WTC11 (cell line): ENCODE results near the gene TMEM151B. TPM values are rescaled to one million over a fixed set of nuclear protein-coding genes. Genes with fewer than 3 reads are reported as not detected.

Experiments used
- ESRRA ChIP-seq: sonication (generic); formaldehyde crosslinking; IDR thresholded peaks from 2 replicates; pipeline ENCODE4 v1.8.1; 2022; ENCODE audit warnings: mild to moderate bottlenecking, missing genetic modification reagents, borderline replicate concordance
- ETV6 ChIP-seq: sonication (generic); formaldehyde crosslinking; IDR thresholded peaks from 2 replicates; pipeline ENCODE4 v1.8.1; 2022; ENCODE audit warnings: mild to moderate bottlenecking, missing genetic modification reagents
- FOXP1 ChIP-seq: sonication (generic); formaldehyde crosslinking; IDR thresholded peaks from 2 replicates; pipeline ENCODE4 v1.8.0; 2022; ENCODE audit warnings: missing genetic modification reagents, mild to moderate bottlenecking, moderate library complexity, borderline replicate concordance
- GRHL2 ChIP-seq: fragments of 250-450 bp; sonication (Bioruptor Pico); IDR thresholded peaks from 2 replicates; pipeline ENCODE4 v1.8.0; 2022; ENCODE audit warnings: mild to moderate bottlenecking, moderate library complexity; ENCODE audit not compliant: insufficient replicate concordance, severe bottlenecking
- GTF2I ChIP-seq: fragments of 250-450 bp; sonication (Bioruptor Pico); conservative IDR thresholded peaks from 2 replicates; pipeline ENCODE4 v1.4.0; 2021; ENCODE audit warnings: mild to moderate bottlenecking
- JUN ChIP-seq: sonication (generic); formaldehyde crosslinking; IDR thresholded peaks from 2 replicates; pipeline ENCODE4 v1.8.0; 2023; ENCODE audit warnings: mild to moderate bottlenecking, missing genetic modification reagents
- MXD4 ChIP-seq: fragments of 250-450 bp; sonication (Bioruptor Pico); IDR thresholded peaks from 2 replicates; pipeline ENCODE4 v1.8.0; 2021; ENCODE audit warnings: mild to moderate bottlenecking, moderate library complexity, borderline replicate concordance
- NFYB ChIP-seq: sonication (generic); formaldehyde crosslinking; conservative IDR thresholded peaks from 2 replicates; pipeline ENCODE4 v1.8.0; 2022; ENCODE audit warnings: low read depth, missing genetic modification reagents
- OVOL2 ChIP-seq: fragments of 250-450 bp; sonication (Bioruptor Pico); IDR thresholded peaks from 2 replicates; pipeline ENCODE4 v1.9.0; 2021; ENCODE audit warnings: mild to moderate bottlenecking, borderline replicate concordance
- RELA ChIP-seq: sonication (generic); formaldehyde crosslinking; IDR thresholded peaks from 2 replicates; pipeline ENCODE4 v1.8.1; 2022; ENCODE audit warnings: missing genetic modification reagents, mild to moderate bottlenecking, borderline replicate concordance
- SMAD3 ChIP-seq: sonication (generic); formaldehyde crosslinking; IDR thresholded peaks from 2 replicates; pipeline ENCODE4 v1.8.0; 2022; ENCODE audit warnings: missing genetic modification reagents, mild to moderate bottlenecking, borderline replicate concordance
- SMAD4 ChIP-seq: sonication (generic); formaldehyde crosslinking; IDR thresholded peaks from 2 replicates; pipeline ENCODE4 v1.8.0; 2022; ENCODE audit warnings: mild to moderate bottlenecking, missing genetic modification reagents
- SOX15 ChIP-seq: fragments of 250-450 bp; sonication (Bioruptor Pico); IDR thresholded peaks from 2 replicates; pipeline ENCODE4 v1.9.0; 2021; ENCODE audit warnings: mild to moderate bottlenecking
- TEAD1 ChIP-seq: sonication (generic); formaldehyde crosslinking; IDR thresholded peaks from 2 replicates; pipeline ENCODE4 v1.8.0; 2022; ENCODE audit warnings: mild to moderate bottlenecking, missing genetic modification reagents
- total RNA-seq: library from RNA; stranded (reverse); gene quantifications from 3 replicates; pipeline ENCODE4 v1.2.3, GENCODE V29; 2021
- TF ChIP-seq, protein P1 (sequence below): fragments of 250-450 bp; sonication (Bioruptor Pico); conservative IDR thresholded peaks from 2 replicates; pipeline ENCODE4 v1.9.0; 2021; ENCODE audit warnings: mild to moderate bottlenecking
- TF ChIP-seq, protein P2 (sequence below): sonication (generic); formaldehyde crosslinking; IDR thresholded peaks from 2 replicates; pipeline ENCODE4 v1.8.0; 2022; ENCODE audit warnings: mild to moderate bottlenecking, missing genetic modification reagents
- TF ChIP-seq, protein P3 (sequence below): sonication (generic); formaldehyde crosslinking; IDR thresholded peaks from 2 replicates; pipeline ENCODE4 v1.8.0; 2022; ENCODE audit warnings: mild to moderate bottlenecking, missing genetic modification reagents
- TF ChIP-seq, protein P4 (sequence below): sonication (generic); formaldehyde crosslinking; IDR thresholded peaks from 2 replicates; pipeline ENCODE4 v1.8.1; 2022; ENCODE audit warnings: mild to moderate bottlenecking, missing genetic modification reagents, moderate library complexity, borderline replicate concordance
- TF ChIP-seq, protein P5 (sequence below): sonication (generic); formaldehyde crosslinking; IDR thresholded peaks from 2 replicates; pipeline ENCODE4 v1.8.0; 2022; ENCODE audit warnings: mild to moderate bottlenecking, missing genetic modification reagents
- TF ChIP-seq, protein P6 (sequence below): sonication (generic); formaldehyde crosslinking; IDR thresholded peaks from 2 replicates; pipeline ENCODE4 v1.8.0; 2022; ENCODE audit warnings: missing genetic modification reagents
- TF ChIP-seq, protein P7 (sequence below): sonication (generic); formaldehyde crosslinking; IDR thresholded peaks from 2 replicates; pipeline ENCODE4 v1.8.1; 2022; ENCODE audit warnings: low read depth, mild to moderate bottlenecking, moderate library complexity, missing genetic modification reagents, borderline replicate concordance
- TF ChIP-seq, protein P8 (sequence below): fragments of 250-450 bp; sonication (Bioruptor Pico); IDR thresholded peaks from 2 replicates; pipeline ENCODE4 v1.9.0; 2021; ENCODE audit warnings: mild to moderate bottlenecking

The TMEM151B gene
- total RNA-seq, 1 experiment from 2014 or later = 5.5 TPM

DNA sequence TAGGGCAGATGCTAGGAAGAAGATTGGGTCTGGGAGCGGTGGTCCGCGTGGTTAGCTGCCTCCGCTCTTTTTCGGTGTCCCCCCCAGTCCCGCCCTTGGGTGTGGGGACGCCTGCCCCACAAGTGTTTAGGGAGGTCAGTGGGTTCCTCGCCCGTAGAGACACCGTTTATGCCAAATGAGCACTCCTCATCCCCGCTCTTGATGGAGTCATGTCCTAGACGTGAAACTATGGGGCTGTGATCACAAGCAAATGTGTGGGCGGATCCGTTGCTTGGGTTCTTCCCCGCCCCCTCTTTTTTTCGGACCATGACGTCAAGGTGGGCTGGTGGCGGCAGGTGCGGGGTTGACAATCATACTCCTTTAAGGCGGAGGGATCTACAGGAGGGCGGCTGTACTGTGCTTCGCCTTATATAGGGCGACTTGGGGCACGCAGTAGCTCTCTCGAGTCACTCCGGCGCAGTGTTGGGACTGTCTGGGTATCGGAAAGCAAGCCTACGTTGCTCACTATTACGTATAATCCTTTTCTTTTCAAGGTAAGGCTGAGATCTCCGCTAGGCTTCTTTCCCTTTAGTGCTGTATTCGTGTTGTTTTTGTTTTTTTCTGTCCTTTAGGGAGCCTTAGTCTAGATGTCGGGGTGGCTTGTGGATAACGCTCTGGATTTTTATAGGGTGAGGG lies 23.4 kb upstream of the TMEM151B start, which contains the start of gene HSP90AB1 (continued):
- TF ChIP-seq, protein P1, sequence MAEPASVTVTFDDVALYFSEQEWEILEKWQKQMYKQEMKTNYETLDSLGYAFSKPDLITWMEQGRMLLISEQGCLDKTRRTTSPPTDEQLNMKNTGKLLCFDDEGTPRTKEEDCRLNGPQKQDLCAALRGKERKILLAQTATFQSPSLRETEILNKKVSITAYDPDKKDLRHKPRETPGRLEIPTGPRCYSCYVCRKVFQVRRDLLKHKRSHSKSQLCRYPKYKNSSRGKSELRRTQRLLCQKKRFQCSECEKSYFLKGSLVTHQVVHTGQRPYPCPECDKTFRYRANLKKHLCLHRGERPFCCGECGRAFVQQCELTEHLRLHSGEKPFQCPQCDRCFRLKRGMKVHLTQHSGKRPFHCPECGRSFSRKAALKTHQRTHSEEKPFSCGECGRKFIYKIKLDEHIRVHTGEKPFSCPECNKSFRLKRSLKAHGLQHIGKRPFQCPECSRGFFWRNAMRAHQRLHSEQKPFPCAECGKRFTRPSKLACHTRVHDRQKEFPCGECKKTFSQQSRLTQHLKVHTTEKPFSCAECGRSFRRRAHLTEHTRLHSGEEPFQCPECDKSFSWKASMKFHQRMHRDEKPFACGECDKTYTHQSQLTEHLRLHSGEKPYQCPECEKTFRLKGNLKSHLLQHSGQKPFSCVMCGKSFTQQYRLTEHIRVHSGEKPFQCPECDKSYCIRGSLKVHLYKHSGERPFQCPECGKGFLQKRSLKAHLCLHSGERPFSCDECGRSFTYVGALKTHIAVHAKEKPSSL (CRISPR knock-in tag) = no peak
- TF ChIP-seq SMAD4 (CRISPR knock-in tag) = peak; percentile 60; the same call in 1 of the 2 replicates
- TF ChIP-seq, protein P2, sequence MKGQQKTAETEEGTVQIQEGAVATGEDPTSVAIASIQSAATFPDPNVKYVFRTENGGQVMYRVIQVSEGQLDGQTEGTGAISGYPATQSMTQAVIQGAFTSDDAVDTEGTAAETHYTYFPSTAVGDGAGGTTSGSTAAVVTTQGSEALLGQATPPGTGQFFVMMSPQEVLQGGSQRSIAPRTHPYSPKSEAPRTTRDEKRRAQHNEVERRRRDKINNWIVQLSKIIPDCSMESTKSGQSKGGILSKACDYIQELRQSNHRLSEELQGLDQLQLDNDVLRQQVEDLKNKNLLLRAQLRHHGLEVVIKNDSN = no peak; the same call in 1 of the 2 replicates
- no peak for TF ChIP-seq ESRRA
- no peak for TF ChIP-seq GTF2I (CRISPR knock-in tag)
- TF ChIP-seq ETV6 (CRISPR knock-in tag) = peak; percentile 30; the same call in 1 of the 2 replicates
- TF ChIP-seq, protein P3, sequence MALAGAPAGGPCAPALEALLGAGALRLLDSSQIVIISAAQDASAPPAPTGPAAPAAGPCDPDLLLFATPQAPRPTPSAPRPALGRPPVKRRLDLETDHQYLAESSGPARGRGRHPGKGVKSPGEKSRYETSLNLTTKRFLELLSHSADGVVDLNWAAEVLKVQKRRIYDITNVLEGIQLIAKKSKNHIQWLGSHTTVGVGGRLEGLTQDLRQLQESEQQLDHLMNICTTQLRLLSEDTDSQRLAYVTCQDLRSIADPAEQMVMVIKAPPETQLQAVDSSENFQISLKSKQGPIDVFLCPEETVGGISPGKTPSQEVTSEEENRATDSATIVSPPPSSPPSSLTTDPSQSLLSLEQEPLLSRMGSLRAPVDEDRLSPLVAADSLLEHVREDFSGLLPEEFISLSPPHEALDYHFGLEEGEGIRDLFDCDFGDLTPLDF (CRISPR knock-in tag) = no peak
- TF ChIP-seq, protein P4, sequence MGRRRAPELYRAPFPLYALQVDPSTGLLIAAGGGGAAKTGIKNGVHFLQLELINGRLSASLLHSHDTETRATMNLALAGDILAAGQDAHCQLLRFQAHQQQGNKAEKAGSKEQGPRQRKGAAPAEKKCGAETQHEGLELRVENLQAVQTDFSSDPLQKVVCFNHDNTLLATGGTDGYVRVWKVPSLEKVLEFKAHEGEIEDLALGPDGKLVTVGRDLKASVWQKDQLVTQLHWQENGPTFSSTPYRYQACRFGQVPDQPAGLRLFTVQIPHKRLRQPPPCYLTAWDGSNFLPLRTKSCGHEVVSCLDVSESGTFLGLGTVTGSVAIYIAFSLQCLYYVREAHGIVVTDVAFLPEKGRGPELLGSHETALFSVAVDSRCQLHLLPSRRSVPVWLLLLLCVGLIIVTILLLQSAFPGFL (CRISPR knock-in tag) = peak; percentile 75; the same call in 1 of the 2 replicates
- no peak for TF ChIP-seq SOX15
- 0 out of 2 replicates have a peak, but pooled peaks have one; percentile 33 for TF ChIP-seq RELA (CRISPR knock-in tag)
- TF ChIP-seq, protein P5, sequence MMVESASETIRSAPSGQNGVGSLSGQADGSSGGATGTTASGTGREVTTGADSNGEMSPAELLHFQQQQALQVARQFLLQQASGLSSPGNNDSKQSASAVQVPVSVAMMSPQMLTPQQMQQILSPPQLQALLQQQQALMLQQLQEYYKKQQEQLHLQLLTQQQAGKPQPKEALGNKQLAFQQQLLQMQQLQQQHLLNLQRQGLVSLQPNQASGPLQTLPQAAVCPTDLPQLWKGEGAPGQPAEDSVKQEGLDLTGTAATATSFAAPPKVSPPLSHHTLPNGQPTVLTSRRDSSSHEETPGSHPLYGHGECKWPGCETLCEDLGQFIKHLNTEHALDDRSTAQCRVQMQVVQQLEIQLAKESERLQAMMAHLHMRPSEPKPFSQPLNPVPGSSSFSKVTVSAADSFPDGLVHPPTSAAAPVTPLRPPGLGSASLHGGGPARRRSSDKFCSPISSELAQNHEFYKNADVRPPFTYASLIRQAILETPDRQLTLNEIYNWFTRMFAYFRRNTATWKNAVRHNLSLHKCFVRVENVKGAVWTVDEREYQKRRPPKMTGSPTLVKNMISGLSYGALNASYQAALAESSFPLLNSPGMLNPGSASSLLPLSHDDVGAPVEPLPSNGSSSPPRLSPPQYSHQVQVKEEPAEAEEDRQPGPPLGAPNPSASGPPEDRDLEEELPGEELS (CRISPR knock-in tag) = no peak; the same call in 1 of the 2 replicates
- peak; percentile 94 for TF ChIP-seq SMAD3
- TF ChIP-seq NFYB = no peak
- TF ChIP-seq, protein P6, sequence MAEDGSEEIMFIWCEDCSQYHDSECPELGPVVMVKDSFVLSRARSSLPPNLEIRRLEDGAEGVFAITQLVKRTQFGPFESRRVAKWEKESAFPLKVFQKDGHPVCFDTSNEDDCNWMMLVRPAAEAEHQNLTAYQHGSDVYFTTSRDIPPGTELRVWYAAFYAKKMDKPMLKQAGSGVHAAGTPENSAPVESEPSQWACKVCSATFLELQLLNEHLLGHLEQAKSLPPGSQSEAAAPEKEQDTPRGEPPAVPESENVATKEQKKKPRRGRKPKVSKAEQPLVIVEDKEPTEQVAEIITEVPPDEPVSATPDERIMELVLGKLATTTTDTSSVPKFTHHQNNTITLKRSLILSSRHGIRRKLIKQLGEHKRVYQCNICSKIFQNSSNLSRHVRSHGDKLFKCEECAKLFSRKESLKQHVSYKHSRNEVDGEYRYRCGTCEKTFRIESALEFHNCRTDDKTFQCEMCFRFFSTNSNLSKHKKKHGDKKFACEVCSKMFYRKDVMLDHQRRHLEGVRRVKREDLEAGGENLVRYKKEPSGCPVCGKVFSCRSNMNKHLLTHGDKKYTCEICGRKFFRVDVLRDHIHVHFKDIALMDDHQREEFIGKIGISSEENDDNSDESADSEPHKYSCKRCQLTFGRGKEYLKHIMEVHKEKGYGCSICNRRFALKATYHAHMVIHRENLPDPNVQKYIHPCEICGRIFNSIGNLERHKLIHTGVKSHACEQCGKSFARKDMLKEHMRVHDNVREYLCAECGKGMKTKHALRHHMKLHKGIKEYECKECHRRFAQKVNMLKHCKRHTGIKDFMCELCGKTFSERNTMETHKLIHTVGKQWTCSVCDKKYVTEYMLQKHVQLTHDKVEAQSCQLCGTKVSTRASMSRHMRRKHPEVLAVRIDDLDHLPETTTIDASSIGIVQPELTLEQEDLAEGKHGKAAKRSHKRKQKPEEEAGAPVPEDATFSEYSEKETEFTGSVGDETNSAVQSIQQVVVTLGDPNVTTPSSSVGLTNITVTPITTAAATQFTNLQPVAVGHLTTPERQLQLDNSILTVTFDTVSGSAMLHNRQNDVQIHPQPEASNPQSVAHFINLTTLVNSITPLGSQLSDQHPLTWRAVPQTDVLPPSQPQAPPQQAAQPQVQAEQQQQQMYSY (CRISPR knock-in tag) = no peak
- peak; percentile 51; the same call in 1 of the 2 replicates for TF ChIP-seq TEAD1 (CRISPR knock-in tag)
- TF ChIP-seq JUN = 0 out of 2 replicates have a peak, but pooled peaks have one; percentile 66
- TF ChIP-seq MXD4 = no peak
- TF ChIP-seq OVOL2 (CRISPR knock-in tag) = peak; percentile 59; the same call in 1 of the 2 replicates
- TF ChIP-seq, protein P7, sequence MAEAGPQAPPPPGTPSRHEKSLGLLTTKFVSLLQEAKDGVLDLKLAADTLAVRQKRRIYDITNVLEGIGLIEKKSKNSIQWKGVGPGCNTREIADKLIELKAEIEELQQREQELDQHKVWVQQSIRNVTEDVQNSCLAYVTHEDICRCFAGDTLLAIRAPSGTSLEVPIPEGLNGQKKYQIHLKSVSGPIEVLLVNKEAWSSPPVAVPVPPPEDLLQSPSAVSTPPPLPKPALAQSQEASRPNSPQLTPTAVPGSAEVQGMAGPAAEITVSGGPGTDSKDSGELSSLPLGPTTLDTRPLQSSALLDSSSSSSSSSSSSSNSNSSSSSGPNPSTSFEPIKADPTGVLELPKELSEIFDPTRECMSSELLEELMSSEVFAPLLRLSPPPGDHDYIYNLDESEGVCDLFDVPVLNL (CRISPR knock-in tag) = no peak
- TF ChIP-seq, protein P8, sequence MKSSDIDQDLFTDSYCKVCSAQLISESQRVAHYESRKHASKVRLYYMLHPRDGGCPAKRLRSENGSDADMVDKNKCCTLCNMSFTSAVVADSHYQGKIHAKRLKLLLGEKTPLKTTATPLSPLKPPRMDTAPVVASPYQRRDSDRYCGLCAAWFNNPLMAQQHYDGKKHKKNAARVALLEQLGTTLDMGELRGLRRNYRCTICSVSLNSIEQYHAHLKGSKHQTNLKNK (CRISPR knock-in tag) = no peak; the same call in 1 of the 2 replicates
- no peak for TF ChIP-seq FOXP1 (CRISPR knock-in tag)
- TF ChIP-seq GRHL2 = no peak
